Measurements from ENCODE around the gene ATE1.

ATE1 gene

GRCh38 chr10:121796342-121796741 is 131.5 kb downstream of the ATE1 start:
- ATAC-seq (ENCODE audit: low read depth) (no peak), DNase-seq (ENCODE audit: low spot score in 2 of 2) (no peak)
- H3K4me1 Mint-ChIP-seq: peaks cover 2% of the 10 kb centered on the region
- H3K27ac Mint-ChIP-seq: no peak overlapping the region
- H3K36me3 Mint-ChIP-seq: peaks cover 16% of the 10 kb centered on the region
- no peaks in the 10 kb centered on the region for H3K27me3 Mint-ChIP-seq
- no peaks in the 10 kb centered on the region for H3K9me3 Mint-ChIP-seq
- H3K4me3 Mint-ChIP-seq: no peak overlapping the region

- no peak overlapping the region for H3K27ac Mint-ChIP-seq
- no peaks in the 10 kb centered on the region for H3K4me1 Mint-ChIP-seq
- no peaks in the 10 kb centered on the region for H3K27me3 Mint-ChIP-seq
- peaks cover 26% of the 10 kb centered on the region for H3K36me3 Mint-ChIP-seq
- DNase-seq (ENCODE audit: low spot score in 2 of 2): no peak
- no peak overlapping the region for H3K4me3 Mint-ChIP-seq
- ATAC-seq (ENCODE audit: low read depth): no peak
- no peaks in the 10 kb centered on the region for H3K9me3 Mint-ChIP-seq
Measured at GRCh38 chr10:121792198-121792597, 135.6 kb downstream of the ATE1 start.

- ATAC-seq (ENCODE audit: low read depth) (no peak), DNase-seq (ENCODE audit: low spot score in 2 of 2) (no peak)
- Mint-ChIP-seq H3K36me3 (peaks cover 26% of the 10 kb centered on the region), H3K27ac (no peak overlapping the region), H3K4me3 (no peak overlapping the region), H3K27me3 (no peaks in the 10 kb centered on the region), H3K9me3 (no peaks in the 10 kb centered on the region), H3K4me1 (no peaks in the 10 kb centered on the region)
Measured at GRCh38 chr10:121791761-121792160, 136.1 kb downstream of the ATE1 start.

- DNase-seq (ENCODE audit: low spot score in 2 of 2): no peak
- Mint-ChIP-seq H3K27ac (no peak overlapping the region), H3K9me3 (no peaks in the 10 kb centered on the region)
Measured at GRCh38 chr10:121788717-121789116, 139.1 kb downstream of the ATE1 start.

GRCh38 chr10:121788115-121788514 is 139.7 kb downstream of the ATE1 start:
- Mint-ChIP-seq H3K27me3 (no peaks in the 10 kb centered on the region), H3K36me3 (peaks cover 29% of the 10 kb centered on the region), H3K4me1 (no peaks in the 10 kb centered on the region), H3K27ac (no peak overlapping the region), H3K9me3 (no peaks in the 10 kb centered on the region), H3K4me3 (no peak overlapping the region)
- DNase-seq (ENCODE audit: low spot score in 2 of 2): no peak
- ATAC-seq (ENCODE audit: low read depth): no peak

More at GRCh38 chr10:121788717-121789116, 139.1 kb downstream of the ATE1 start:
- H3K36me3 Mint-ChIP-seq: peaks cover 29% of the 10 kb centered on the region
- H3K27me3 Mint-ChIP-seq: no peaks in the 10 kb centered on the region
- no peak overlapping the region for H3K4me3 Mint-ChIP-seq
- ATAC-seq (ENCODE audit: low read depth): no peak
- no peaks in the 10 kb centered on the region for H3K4me1 Mint-ChIP-seq

- Mint-ChIP-seq H3K27me3 (no peaks in the 10 kb centered on the region), H3K36me3 (peaks cover 23% of the 10 kb centered on the region), H3K4me3 (no peak overlapping the region), H3K4me1 (no peaks in the 10 kb centered on the region), H3K27ac (no peak overlapping the region), H3K9me3 (no peaks in the 10 kb centered on the region)
- DNase-seq (ENCODE audit: low spot score in 2 of 2) (no peak), ATAC-seq (ENCODE audit: low read depth) (no peak)
Measured at GRCh38 chr10:121787169-121787568, 140.7 kb downstream of the ATE1 start.

GRCh38 chr10:121783782-121784372 is 144.0 kb downstream of the ATE1 start:
- no peaks in the 10 kb centered on the region for H3K4me1 Mint-ChIP-seq
- H3K27me3 Mint-ChIP-seq: no peaks in the 10 kb centered on the region
- no peaks in the 10 kb centered on the region for H3K9me3 Mint-ChIP-seq
- ATAC-seq (ENCODE audit: low read depth) (no peak), DNase-seq (ENCODE audit: low spot score in 2 of 2) (no peak)
- peaks cover 8% of the 10 kb centered on the region for H3K36me3 Mint-ChIP-seq
- no peak overlapping the region for H3K4me3 Mint-ChIP-seq
- no peak overlapping the region for H3K27ac Mint-ChIP-seq

GRCh38 chr10:121781101-121781500 is 146.7 kb downstream of the ATE1 start:
- no peak for ATAC-seq (ENCODE audit: low read depth)
- Mint-ChIP-seq H3K4me3 (no peak overlapping the region), H3K9me3 (no peaks in the 10 kb centered on the region), H3K4me1 (no peaks in the 10 kb centered on the region), H3K27me3 (no peaks in the 10 kb centered on the region), H3K36me3 (peaks cover 3% of the 10 kb centered on the region), H3K27ac (no peak overlapping the region)
- no peak for DNase-seq (ENCODE audit: low spot score in 2 of 2)

GRCh38 chr10:121774813-121775212 is 153.0 kb downstream of the ATE1 start:
- DNase-seq (ENCODE audit: low spot score in 2 of 2) (no peak), ATAC-seq (ENCODE audit: low read depth) (no peak)
- H3K27me3 Mint-ChIP-seq: no peaks in the 10 kb centered on the region
- no peak overlapping the region for H3K27ac Mint-ChIP-seq
- peaks cover 2% of the 10 kb centered on the region for H3K9me3 Mint-ChIP-seq
- H3K4me3 Mint-ChIP-seq: no peak overlapping the region
- H3K4me1 Mint-ChIP-seq: no peaks in the 10 kb centered on the region
- H3K36me3 Mint-ChIP-seq: peaks cover 7% of the 10 kb centered on the region

GRCh38 chr10:121774404-121774803 is 153.4 kb downstream of the ATE1 start:
- Mint-ChIP-seq H3K4me3 (no peak overlapping the region), H3K36me3 (peaks cover 9% of the 10 kb centered on the region), H3K9me3 (peaks cover 2% of the 10 kb centered on the region), H3K27me3 (no peaks in the 10 kb centered on the region), H3K27ac (no peak overlapping the region), H3K4me1 (no peaks in the 10 kb centered on the region)
- no peak for DNase-seq (ENCODE audit: low spot score in 2 of 2)
- ATAC-seq (ENCODE audit: low read depth): no peak

GRCh38 chr10:121772884-121773283 is 154.9 kb downstream of the ATE1 start:
- no peaks in the 10 kb centered on the region for H3K4me1 Mint-ChIP-seq
- no peak overlapping the region for H3K27ac Mint-ChIP-seq
- ATAC-seq (ENCODE audit: low read depth): no peak
- H3K36me3 Mint-ChIP-seq: peaks cover 12% of the 10 kb centered on the region
- no peak for DNase-seq (ENCODE audit: low spot score in 2 of 2)
- no peaks in the 10 kb centered on the region for H3K27me3 Mint-ChIP-seq
- H3K9me3 Mint-ChIP-seq: peaks cover 2% of the 10 kb centered on the region
- no peak overlapping the region for H3K4me3 Mint-ChIP-seq

GRCh38 chr10:121772406-121772805 is 155.4 kb downstream of the ATE1 start:
- ATAC-seq (ENCODE audit: low read depth): no peak
- Mint-ChIP-seq H3K4me1 (no peaks in the 10 kb centered on the region), H3K27me3 (no peaks in the 10 kb centered on the region), H3K4me3 (no peak overlapping the region), H3K36me3 (peaks cover 16% of the 10 kb centered on the region), H3K9me3 (peaks cover 2% of the 10 kb centered on the region), H3K27ac (no peak overlapping the region)
- DNase-seq (ENCODE audit: low spot score in 2 of 2): no peak

- Mint-ChIP-seq H3K27ac (no peak overlapping the region), H3K27me3 (no peaks in the 10 kb centered on the region), H3K4me1 (no peaks in the 10 kb centered on the region), H3K9me3 (peaks cover 2% of the 10 kb centered on the region), H3K4me3 (no peak overlapping the region), H3K36me3 (peaks cover 19% of the 10 kb centered on the region)
- ATAC-seq (ENCODE audit: low read depth): no peak
- DNase-seq (ENCODE audit: low spot score in 2 of 2): no peak
Measured at GRCh38 chr10:121771966-121772365, 155.9 kb downstream of the ATE1 start.

GRCh38 chr10:121766426-121766825 is 161.4 kb downstream of the ATE1 start:
- H3K4me1 Mint-ChIP-seq: no peaks in the 10 kb centered on the region
- no peak for DNase-seq (ENCODE audit: low spot score in 2 of 2)
- no peak overlapping the region for H3K4me3 Mint-ChIP-seq
- ATAC-seq (ENCODE audit: low read depth): no peak
- H3K9me3 Mint-ChIP-seq: peaks cover 6% of the 10 kb centered on the region
- H3K27ac Mint-ChIP-seq: no peak overlapping the region
- no peaks in the 10 kb centered on the region for H3K27me3 Mint-ChIP-seq
- H3K36me3 Mint-ChIP-seq: peaks cover 47% of the 10 kb centered on the region

GRCh38 chr10:121765204-121765603 is 162.6 kb downstream of the ATE1 start:
- peaks cover 54% of the 10 kb centered on the region for H3K36me3 Mint-ChIP-seq

More at GRCh38 chr10:121765204-121765603, 162.6 kb downstream of the ATE1 start:
- ATAC-seq (ENCODE audit: low read depth) (no peak), DNase-seq (ENCODE audit: low spot score in 2 of 2) (no peak)
- H3K4me3 Mint-ChIP-seq: no peak overlapping the region
- no peaks in the 10 kb centered on the region for H3K27me3 Mint-ChIP-seq
- H3K4me1 Mint-ChIP-seq: no peaks in the 10 kb centered on the region
- H3K27ac Mint-ChIP-seq: no peak overlapping the region
- peaks cover 9% of the 10 kb centered on the region for H3K9me3 Mint-ChIP-seq
